ENCODE data around the gene CNTN5.

The CNTN5 gene

DNA sequence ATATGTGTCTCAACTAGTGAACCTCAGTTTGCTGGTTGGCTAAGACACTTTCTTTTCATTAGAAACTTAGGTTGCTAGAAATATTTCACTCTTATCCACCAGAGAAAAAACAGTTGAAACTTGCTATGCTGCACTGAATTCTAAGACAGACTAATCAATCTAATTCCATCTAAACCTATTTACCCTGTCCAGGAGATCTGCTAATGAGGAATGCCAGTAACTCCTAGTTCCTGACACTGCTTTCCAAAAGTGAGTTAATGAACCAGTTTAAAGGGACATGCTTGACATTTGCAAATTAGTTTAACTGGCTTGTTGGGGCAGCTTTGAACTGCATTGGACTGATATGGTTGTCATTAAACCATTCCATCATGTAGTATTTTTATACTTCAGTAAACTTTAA is 258.5 kb downstream of the CNTN5 start:
- no peak for DNase-seq

GRCh38 chr11:99281331-99281730 is 260.6 kb downstream of the CNTN5 start:
- DNase-seq = no peak

DNA sequence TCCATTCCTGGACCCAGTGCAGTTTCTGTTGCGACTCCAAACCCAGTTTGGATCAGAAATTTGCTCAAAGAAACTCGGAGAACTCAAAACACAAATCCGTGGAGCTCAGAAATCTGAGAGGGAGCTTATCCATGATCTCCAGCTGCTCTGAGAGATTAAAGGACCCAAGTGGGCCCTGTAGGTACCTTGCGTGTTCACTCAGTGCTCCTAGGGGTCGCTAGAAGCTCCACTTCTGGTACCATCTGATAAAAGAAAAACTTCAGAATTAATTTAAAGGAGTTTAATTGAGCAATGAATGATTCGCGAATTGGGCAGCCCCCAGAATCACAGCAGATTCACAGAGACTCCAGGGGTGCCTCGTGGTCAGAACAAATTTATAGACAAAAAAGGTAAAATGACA is 277.2 kb downstream of the CNTN5 start:
- peak; percentile 78 to 92 for DNase-seq

- DNase-seq = no peak
Measured at GRCh38 chr11:99307510-99308088, 286.9 kb downstream of the CNTN5 start.

DNA sequence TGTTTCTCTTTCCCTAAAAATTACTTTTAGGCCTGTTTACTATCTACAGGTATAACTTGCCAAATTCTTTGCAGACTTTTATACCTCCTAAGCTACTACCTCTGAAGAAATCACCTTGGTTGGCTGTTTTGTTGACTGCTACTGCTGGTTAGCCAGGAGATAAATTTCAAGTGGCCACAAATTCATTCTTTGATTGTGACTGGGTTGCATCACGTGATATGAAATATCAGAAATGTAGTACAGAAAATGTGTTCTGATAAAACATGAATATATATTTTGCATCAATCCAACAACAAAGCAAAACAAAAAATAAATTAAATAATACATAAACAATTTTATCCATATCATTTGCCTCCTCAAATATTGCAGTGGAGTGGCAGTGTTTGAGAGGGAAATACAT is 291.1 kb downstream of the CNTN5 start:
- DNase-seq = no peak

GRCh38 chr11:99316776-99317520 is 296.2 kb downstream of the CNTN5 start:
- DNase-seq = peak; percentile 46 to 84

GRCh38 chr11:99320769-99321290 is 300.1 kb downstream of the CNTN5 start:
- no peak for DNase-seq

DNA sequence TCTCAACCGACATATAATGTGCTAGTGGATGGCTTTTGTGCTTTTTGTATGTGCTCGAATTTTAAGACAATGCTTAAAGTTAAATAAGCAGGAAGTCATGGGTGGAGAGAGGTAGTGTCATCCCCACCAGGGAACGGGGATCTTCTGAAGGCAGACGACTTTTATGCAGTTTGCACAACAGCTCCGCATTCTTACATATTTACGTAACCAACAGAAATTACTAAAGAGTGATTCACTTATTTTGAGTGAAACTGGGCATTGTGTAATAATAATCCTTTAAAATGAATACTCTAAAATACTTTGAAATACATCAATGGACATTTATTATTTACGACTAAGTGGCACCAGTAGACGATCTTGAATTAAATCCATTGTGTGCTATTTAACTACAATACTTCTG is 305.1 kb downstream of the CNTN5 start:
- no peak for DNase-seq

- DNase-seq = no peak
Measured at GRCh38 chr11:99327066-99327465, 306.3 kb downstream of the CNTN5 start.

GRCh38 chr11:99327527-99327926 is 306.8 kb downstream of the CNTN5 start:
- no peak for DNase-seq

GRCh38 chr11:99333621-99334020 is 312.9 kb downstream of the CNTN5 start:
- no peak for DNase-seq

DNA sequence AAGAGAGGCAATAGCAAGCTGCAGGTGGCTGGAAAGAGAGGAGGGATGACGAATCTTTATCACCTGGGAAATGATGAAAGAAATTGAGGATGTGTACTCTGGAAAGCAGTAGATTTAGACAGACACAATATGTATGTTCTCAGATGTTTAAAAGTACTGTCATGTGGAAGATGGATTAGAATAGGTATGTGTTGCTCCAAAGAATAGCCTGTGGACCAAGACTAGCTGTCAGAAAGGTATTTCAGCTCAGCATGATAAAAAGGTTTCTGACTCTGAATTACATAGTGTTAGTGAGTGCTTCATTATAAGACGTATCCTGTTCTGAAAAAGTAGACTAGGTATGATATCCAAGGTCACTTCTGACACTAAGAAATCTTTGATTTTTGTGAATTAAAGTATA is 322.4 kb downstream of the CNTN5 start:
- no peak for DNase-seq

DNA sequence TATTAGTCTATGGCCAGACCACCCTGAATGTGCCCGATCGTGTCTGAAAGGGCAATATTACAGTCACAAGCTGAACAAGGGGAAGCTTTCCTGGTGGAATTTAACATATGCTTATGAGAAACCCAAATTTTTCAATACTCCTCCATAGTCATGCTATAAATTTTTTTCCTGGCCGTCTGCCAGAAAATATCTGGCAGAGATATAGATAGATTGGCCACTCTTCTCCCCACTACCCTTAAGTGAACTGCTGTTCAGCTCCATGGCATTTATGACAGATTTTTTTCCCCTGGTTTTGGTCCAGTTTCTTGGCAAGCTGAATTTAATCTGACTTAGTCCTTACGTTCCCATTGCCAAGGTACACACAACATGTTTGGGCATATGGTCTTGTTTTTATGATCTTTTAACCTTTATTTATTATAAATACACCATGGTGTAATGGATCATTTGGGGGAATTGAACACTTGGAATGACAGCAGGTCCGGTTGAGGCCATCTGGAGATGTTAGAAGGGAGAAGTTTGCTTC is 328.5 kb downstream of the CNTN5 start:
- DNase-seq = no peak

DNA sequence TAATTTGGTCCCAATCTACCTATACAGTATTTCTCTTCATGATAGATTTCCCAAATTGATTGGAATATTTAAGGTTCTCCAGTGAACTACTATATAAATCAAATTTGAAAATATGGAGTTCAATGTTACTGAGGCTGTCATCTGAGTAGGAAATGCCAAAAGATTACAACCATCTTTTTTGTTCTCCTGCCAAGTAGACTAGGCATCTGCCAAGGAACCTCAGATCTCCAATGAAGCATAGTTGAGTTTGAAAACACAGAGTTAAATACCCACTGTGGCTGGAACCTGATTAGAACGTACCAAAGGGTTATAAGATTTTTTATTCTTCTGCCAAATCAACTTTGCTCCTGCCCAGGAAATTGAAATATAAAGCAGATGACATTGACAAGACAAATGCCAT is 330.9 kb downstream of the CNTN5 start:
- no peak for DNase-seq

GRCh38 chr11:99352642-99353041 is 331.9 kb downstream of the CNTN5 start:
- peak; percentile 3 to 34 for DNase-seq

DNA sequence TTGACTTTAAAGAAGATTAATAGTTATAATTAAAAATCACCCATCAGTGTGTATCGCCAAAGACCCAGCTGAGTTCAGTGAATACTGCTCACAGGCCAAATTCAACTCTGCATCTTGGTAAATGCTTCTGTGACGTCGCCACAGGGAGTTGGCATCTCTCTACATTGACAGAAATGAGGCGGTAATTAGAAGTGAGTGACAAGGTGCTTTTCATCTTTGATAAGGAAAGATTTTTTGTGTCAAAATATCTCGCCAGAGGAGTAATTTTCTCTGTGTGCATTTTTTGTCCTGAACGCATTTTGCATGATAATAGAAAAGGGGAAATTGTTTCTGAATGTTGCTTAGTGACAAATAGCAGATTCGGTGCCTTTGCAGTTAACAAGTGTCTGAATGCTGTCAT is 345.8 kb downstream of the CNTN5 start:
- DNase-seq = no peak

DNA sequence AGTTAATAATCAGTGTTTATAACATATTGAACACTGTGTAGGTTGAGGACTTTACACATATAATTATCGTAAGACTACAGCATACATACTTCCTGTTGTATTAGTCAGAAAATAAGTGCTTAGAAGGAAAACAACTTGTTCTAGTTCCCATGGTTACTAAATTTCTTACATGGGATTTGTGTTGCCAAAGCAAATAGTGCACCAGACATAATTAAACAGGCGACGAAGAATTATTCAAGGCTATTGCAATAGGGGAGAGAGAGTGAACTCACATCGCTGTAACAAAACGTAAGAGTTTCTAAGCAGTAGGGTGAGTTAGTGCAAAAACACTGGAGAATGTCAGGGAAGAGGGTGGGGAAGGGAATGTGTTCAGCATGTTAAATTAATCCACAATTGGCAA is 347.8 kb downstream of the CNTN5 start:
- DNase-seq = no peak

- peak; percentile 3 to 36 for DNase-seq
Measured at GRCh38 chr11:99370549-99371216, 349.9 kb downstream of the CNTN5 start.

DNA sequence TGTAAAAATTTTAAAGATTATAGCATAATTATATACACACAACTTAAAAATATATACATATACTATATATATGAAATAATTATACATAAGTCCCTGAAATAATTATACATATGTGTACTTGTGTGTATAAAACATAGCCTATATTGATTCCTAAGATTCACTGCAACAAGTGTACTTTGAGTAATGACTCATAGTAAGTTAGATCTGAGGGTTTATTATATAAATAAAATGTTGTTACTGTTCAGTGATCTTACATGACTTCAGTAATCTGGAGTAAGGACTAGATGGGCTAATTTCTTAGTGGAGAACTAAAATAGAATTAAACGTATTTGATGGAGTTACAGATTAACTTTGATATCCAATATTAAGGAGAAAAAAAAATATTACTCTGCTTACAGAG is 350.5 kb downstream of the CNTN5 start:
- no peak for DNase-seq

GRCh38 chr11:99376463-99376862 is 355.7 kb downstream of the CNTN5 start:
- DNase-seq = no peak

- peak; percentile 4 to 64 for DNase-seq
Measured at GRCh38 chr11:99383648-99384245, 363.0 kb downstream of the CNTN5 start.

DNA sequence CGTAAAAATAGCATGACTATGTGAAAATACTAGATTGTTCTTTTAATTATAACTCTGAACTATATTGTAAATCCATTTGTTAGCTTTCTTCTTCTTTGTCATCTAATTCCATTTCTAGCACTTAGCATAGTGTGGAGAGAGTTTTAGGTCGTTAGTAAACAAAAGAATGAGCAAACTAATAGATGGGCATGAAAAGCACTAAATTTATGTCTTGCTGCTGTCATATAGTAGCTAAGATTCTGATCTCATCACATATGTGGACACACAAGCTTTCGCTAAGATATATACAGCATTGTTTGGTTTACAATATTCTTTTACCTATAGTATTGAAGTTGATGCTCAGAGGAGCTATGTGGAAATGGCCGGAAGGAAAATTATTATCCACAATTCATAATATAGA is 370.5 kb downstream of the CNTN5 start:
- DNase-seq = no peak

- no peak for DNase-seq
Measured at GRCh38 chr11:99406345-99406744, 385.6 kb downstream of the CNTN5 start.

All from NCI-H524 (cell line).